AG08395 (cell line): Measurements from ENCODE around the gene KDF1.
"Not testable (repeated sequence)": the region's sequence is repeated elsewhere in the genome, so short reads cannot be mapped to it uniquely, and the experiment has no call there.

ENCODE experiments used
- DNase-seq: peaks from one replicate; pipeline ENCODE4 v3.0.0; 2012; ENCODE audit warnings: mixed read lengths, low spot score

Gene KDF1

DNA sequence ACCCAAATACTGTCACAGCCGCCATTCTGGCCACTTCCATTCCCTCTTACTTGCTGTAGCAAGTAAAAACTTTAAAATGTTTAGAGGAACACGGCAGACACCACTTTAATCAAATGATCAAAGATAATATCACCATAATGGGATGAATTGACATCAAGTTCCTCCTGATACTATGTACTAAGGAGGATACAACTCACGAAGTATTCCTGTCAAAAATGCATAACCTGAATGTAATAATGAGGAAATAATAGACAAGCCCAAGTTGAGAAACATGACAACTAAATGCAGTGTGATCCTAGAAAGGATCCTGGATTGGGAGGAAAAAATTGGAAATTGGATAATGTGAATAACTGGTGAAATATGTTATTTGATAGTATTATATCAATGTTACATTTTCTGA is 3.9 kb downstream of the KDF1 start:
- no peak for DNase-seq

- DNase-seq = no peak
These were observed 6.9 kb downstream of the KDF1 start for GRCh38 chr1:26953374-26953773.

GRCh38 chr1:26951821-26952497 is 8.3 kb downstream of the KDF1 start:
- DNase-seq = no peak

- DNase-seq = no peak
These were observed 9.1 kb downstream of the KDF1 start for GRCh38 chr1:26951216-26951615.

GRCh38 chr1:26950602-26951001 is 9.7 kb downstream of the KDF1 start:
- no peak for DNase-seq

DNA sequence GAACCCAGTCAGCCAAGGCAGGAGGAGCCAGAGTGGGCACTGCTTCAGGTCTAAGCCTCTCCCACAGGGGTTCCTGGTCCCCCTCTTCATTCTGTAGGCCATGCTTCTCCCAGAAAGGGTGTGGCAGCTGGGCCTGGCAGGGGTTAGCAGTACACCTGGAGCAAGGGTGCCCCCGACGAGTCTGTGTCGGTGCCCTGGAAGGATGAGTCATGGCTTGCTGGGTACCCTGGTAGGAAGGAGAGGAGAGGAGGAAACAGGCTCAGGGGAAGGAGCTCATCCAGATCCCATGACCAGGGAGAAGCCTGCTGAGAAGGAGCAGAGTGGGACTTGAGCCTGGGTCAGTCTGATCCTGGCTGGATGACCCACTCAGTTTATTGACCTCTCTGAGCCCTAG is 10.3 kb downstream of the KDF1 start:
- DNase-seq = no peak

DNA sequence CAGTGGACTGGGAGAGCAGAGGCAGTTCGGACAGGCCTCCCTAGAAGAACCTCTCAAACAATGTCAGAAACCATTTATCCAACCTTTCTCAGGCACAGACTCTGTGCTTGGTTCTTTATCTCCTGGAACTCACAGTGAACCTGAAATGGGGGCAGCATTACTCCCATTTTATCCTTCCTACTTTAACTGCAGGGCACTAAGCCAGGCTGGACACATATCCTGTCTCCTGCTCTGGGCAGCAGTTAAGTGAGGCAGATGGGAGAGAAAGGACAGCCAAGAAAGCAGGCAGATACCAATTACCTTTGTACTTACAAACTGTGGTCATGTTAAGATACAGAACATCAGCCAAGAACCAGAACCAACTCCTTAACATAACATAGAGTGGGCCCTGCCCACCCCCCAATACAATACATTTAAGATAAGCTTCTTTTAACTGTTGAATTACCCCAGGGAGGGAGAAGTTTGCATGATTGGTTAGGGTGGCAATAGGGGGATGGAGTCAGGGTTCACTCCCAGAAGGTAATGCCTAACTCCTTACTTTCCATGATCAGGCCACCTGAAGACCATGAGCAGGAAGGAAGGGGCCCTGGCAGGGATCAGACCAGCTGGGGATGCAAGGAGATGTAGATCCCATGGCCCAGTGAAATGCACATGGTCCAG is 10.9 kb downstream of the KDF1 start:
- no peak for DNase-seq

- not testable (repeated sequence) for DNase-seq
These were observed 11.6 kb downstream of the KDF1 start for GRCh38 chr1:26948725-26949057.

DNA sequence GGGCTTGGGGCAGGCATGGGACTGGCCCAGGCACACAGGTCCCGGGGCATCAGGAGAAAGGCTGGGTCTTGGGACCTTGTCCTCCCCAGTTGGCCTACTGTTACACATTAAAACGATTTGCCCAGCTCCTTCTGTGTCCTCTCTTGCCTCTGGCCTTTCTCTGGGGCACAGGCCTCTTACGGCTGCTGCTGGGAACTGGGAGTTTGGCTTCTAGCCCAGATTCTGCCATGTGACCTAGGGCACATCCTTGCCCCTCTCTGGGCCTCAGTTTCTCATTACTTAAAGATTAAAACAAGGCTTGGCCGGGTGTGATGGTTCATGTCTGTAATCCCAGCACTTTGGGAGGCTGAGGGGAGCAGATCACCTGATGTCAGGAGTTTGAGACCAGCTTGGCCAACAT is 14.0 kb downstream of the KDF1 start:
- no peak for DNase-seq

DNA sequence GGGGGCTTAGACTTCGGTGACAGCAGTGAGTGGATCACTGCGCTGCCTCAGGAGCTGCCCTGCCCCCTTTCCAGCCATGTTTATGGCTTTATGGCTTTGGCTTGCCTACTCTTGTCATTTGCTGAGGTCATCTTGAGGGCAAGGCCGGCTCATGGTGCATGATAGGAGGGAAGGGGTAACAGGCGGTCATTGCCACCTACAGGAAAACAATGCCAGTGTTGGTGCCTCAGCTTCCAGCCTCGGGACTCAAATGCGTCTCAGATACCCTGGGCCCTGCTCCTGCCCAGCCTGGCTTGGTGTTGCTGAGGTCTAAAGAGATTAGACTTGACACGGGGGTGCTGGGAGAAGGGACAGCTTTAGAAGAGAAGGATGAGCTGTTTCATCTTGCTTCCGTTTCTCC is 14.5 kb downstream of the KDF1 start:
- DNase-seq = no peak

DNA sequence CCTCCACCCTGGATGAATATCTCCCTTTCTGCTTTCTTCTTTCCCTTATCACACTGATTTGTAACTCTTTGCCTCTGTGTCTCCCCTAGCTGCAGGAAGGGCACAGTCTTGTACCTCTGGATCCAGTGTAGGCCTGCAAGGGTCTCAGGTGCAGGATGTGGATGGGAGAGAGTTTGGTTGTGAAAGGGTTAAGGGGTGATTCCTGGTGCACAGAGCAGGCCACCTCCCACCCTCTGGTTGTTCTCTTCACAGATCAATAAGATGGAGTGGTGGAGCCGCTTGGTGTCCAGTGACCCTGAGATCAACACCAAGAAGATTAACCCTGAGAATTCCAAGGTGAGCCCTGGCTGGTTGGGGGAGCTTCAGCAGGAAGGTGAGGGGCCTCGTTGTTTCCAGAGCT is 15.1 kb downstream of the KDF1 start:
- no peak for DNase-seq

DNA sequence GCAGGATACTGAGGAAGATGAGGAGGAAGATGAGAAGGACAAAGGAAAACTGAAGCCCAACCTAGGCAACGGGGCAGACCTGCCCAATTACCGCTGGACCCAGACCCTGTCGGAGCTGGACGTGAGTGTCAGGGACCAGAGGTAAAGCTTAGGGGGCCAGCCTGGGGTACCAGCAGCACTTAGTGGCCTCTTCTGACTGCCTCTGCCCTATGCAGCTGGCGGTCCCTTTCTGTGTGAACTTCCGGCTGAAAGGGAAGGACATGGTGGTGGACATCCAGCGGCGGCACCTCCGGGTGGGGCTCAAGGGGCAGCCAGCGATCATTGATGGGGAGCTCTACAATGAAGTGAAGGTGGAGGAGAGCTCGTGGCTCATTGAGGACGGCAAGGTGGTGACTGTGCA is 17.6 kb downstream of the KDF1 start:
- no peak for DNase-seq

- no peak for DNase-seq
These were observed 19.0 kb downstream of the KDF1 start for GRCh38 chr1:26941311-26941710.

GRCh38 chr1:26938659-26939025 is 21.6 kb downstream of the KDF1 start:
- no peak for DNase-seq

DNA sequence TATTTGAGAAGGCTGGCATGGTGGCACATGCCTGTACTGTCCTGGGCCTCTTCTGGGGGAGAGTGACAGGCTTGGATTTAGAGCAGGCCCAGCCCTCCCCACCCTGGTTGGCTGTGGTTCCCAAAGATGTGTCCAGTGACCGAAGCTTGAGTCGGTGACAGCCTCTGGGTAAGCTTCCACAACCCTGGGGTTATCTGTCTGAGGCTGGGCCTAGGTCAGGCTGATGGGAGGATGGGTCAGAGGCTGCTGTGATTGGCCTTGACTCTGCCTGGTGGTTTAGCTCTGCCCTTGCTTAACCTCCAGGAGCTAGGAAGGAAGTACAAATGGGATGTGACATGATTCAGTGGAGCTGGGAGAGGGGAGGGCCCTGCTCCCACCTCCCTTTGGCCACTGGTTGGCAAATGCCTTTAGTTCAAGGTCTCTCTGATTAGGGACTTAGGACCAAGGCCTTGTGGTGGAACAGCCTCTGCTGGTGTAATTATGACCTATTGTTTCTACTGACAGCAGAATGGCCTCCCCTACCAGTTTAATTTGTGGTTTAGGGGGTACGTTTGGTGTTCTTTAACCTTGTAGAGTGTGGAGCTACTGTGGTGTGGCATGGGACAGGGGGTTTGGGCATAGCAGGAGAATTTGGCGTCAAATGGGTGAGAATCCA is 22.1 kb downstream of the KDF1 start:
- DNase-seq = no peak

GRCh38 chr1:26936823-26937222 is 23.4 kb downstream of the KDF1 start:
- DNase-seq = no peak

DNA sequence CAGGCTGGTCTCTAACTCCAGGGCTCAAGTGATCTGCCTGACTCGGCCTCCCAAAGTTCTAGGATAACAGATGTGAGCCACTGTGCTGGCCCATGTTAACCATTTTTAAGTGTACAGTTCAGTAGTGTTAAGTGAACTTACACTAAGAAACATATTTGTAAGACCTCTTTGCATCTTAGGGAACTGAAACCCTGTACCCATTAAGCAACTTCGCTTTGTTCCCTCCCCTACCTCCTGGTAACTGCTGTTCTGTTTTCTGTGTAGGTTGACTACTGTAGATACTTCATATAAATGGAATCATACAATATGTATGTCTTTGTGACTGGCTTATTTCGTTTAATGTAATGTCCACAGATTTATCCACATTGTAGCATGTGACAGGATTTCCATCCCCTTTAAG is 27.7 kb downstream of the KDF1 start:
- no peak for DNase-seq

DNA sequence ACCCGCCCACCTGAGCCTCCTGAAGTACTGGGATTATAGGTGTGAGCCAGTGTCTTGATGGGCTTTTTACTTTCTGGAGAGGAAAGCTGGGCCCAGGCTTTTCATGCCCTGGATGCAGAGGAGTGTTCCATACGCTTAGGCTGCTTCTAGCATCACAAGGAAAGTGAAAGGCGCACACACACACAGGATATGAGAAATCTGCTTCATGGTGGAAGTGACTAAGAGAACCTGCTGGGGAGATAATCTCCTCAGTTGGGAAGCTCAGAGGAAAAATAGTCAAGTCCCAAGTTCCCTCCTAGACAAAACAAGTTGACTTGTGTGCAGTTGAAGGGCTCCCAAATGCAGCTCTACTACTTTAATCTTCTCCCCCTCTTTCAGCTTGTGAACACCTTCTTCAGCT is 36.6 kb downstream of the KDF1 start:
- no peak for DNase-seq

GRCh38 chr1:26922901-26923300 is 37.4 kb downstream of the KDF1 start:
- DNase-seq = no peak

GRCh38 chr1:26922431-26922729 is 37.9 kb downstream of the KDF1 start:
- no peak for DNase-seq

GRCh38 chr1:26921540-26922430 is 38.5 kb downstream of the KDF1 start, which contains the start of gene NUDC:
Gene NUDC, plus strand, starts transcription at chr1:26921743. Its CDS starts 106 bp downstream, at chr1:26921849.
- DNase-seq = peak; percentile 99

DNA sequence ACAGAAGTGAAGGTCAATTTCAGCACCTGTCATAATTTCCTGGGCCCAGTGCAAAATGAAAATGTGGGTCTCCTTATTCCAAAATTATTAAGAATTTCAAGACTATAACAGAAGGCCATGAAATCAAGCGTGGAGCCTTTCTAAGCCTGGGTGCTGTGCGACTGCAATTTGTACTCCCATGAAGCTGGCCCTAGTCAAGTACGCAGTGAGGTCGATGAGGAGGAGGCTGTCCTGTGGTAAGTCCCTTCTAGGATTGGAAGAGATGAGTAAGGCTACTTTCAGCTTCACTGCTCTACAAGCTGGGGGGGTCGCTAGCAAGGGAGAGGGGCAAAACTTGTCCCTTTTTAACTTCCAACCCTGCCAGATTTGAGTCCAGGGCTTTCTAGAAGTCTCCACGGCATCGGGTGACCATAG is 39.1 kb downstream of the KDF1 start:
- no peak for DNase-seq
